ENCODE measurements around the gene KRTAP10-9. TPM values are rescaled to one million over a fixed set of nuclear protein-coding genes. Genes with fewer than 3 reads are reported as not detected.

The KRTAP10-9 gene
- total and polyA plus RNA-seq, 2 of the 8 experiments (the other 6 are each of a cell fraction or from before 2014, with no cell fraction given), result not detected

DNA sequence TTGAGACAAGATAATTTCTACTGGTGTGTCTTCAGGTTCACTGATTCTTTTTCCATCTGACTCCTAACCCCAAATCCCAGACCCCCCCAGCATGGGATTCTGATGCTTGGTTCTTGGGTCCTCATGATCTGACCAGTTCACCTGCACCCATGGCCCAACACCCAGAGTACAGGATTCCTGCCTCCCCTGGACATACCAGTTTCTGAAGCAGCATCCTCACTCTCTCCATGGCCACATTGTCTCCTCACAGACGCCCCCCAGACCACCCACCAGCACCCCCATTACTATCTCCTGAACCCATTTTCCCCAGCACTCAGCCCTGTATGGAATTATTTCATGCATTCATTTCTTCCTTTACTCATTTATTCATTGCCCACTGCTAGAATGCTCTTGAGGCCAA lies 30.0 kb downstream of the KRTAP10-9 start:
- Histone ChIP-seq H3K4me3 (ENCODE audit: extremely low read depth in 1 of 4, insufficient read depth in 2 of 4, low read depth in 3 of 4, low read length in 4 of 4) (no peak overlapping the region), H3K4me2 (ENCODE audit: insufficient read depth in 1 of 2, low read depth in 2 of 2, low read length in 2 of 2) (no peak overlapping the region), H3K18ac (ENCODE audit: extremely low read depth, low read length) (no peak overlapping the region), H3K4me1 (replicated peaks in 1 of 4; ENCODE audit: control insufficient read depth in 3 of 4, insufficient read depth in 4 of 4, low read length in 3 of 4) (peaks cover 0 to 9% (median 3%) of the 10 kb centered on the region in 4 experiments; a peak in 5 of 7 replicates), H3K23ac (ENCODE audit: insufficient read length) (no peak overlapping the region), H3K23me2 (ENCODE audit: low read depth, low read length) (no peaks in the 10 kb centered on the region), H3K14ac (ENCODE audit: insufficient read length) (no peak overlapping the region), H4K91ac (replicated peaks; ENCODE audit: insufficient read length, low read length) (no peak overlapping the region), H4K5ac (ENCODE audit: insufficient read length, low read depth, low read length) (no peak overlapping the region), H3K56ac (replicated peaks; ENCODE audit: insufficient read length, low read depth, low read length) (no peak overlapping the region), H2BK20ac (ENCODE audit: low read length) (no peak overlapping the region), H3K79me2 (ENCODE audit: control insufficient read depth in 1 of 2, insufficient read depth in 2 of 2, low read length in 2 of 2) (no peaks in the 10 kb centered on the region), H3K27me3 (replicated peaks in 1 of 4; ENCODE audit: control insufficient read depth in 3 of 4, extremely low read depth in 1 of 4, insufficient read depth in 3 of 4, low read length in 3 of 4) (peaks cover 0 to 2% (median 0%) of the 10 kb centered on the region in 4 experiments; a peak in 1 of 7 replicates), H3K79me1 (ENCODE audit: low read depth, low read length) (no peaks in the 10 kb centered on the region), H2AFZ (ENCODE audit: low read length) (no peak overlapping the region), H3K9me3 (ENCODE audit: insufficient read depth in 2 of 2, low read depth in 1 of 2, low read length in 1 of 2) (peaks cover 0 to 4% of the 10 kb centered on the region in 2 experiments; a peak in 2 of 4 replicates), H4K20me1 (replicated peaks in 1 of 2; ENCODE audit: control insufficient read depth in 1 of 2, insufficient read depth in 2 of 2, low read length in 2 of 2) (no peaks in the 10 kb centered on the region), H2BK5ac (ENCODE audit: low read depth, low read length) (no peak overlapping the region), H3K36me3 (ENCODE audit: control insufficient read depth in 2 of 4, insufficient read depth in 4 of 4, low read length in 3 of 4) (no peaks in the 10 kb centered on the region), H3K27ac (ENCODE audit: low read depth, low read length) (no peak overlapping the region), H3K9ac (replicated peaks in 1 of 4; ENCODE audit: extremely low read depth in 1 of 4, low read depth in 3 of 4, low read length in 3 of 4) (no peak overlapping the region), H4K8ac (ENCODE audit: extremely low read depth, insufficient read depth, low read length) (no peak overlapping the region), H2BK12ac (ENCODE audit: low read depth, low read length) (no peak overlapping the region), H3K4ac (replicated peaks; ENCODE audit: insufficient read length, low read depth, low read length) (no peak overlapping the region), H2AK5ac (ENCODE audit: low read depth, low read length) (no peak overlapping the region), H2BK120ac (replicated peaks; ENCODE audit: low read depth, low read length) (no peak overlapping the region), H2BK15ac (ENCODE audit: low read length) (no peak overlapping the region)
- WGBS, 2 experiments (ENCODE audit: extremely low coverage in 1 of 2, insufficient coverage in 1 of 2, insufficient read length in 1 of 2, insufficient replicate concordance in 2 of 2, low coverage in 1 of 2, low lambda C conversion rate in 2 of 2, missing lambda C conversion rate in 1 of 2), result 78% methylated on average over 1 of the region's 1 CpG; no CpG with 5 or more reads in 1 of the 2 experiments
- ChIA-PET POLR2A (ENCODE audit: partially characterized antibody) (no interaction called here), CTCF (ENCODE audit: partially characterized antibody) (no interaction called here)
- FAIRE-seq (no peak), DNase-seq (ENCODE audit: low read depth in 1 of 2, low spot score in 2 of 2) (no peak)
- TF ChIP-seq ASH2L (IDR thresholded peaks at IDR 0.05; ENCODE audit: low read length) (no peak), MAFK (IDR thresholded peaks at IDR 0.05; ENCODE audit: low read depth, low read length) (no peak), KDM1A (IDR thresholded peaks at IDR 0.05; ENCODE audit: borderline replicate concordance, low read length) (no peak), CREB1 (IDR thresholded peaks at IDR 0.05) (no peak), ZNF274 (IDR thresholded peaks at IDR 0.05; ENCODE audit: borderline replicate concordance, extremely low read depth, low read length) (no peak), CHD2 (IDR thresholded peaks at IDR 0.05; ENCODE audit: low read length) (no peak), SAP30 (IDR thresholded peaks at IDR 0.05; ENCODE audit: insufficient read depth, insufficient replicate concordance, low read length) (no peak), EZH2 (IDR thresholded peaks at IDR 0.05; ENCODE audit: low read depth, low read length, severe bottlenecking) (no peak), GTF2F1 (IDR thresholded peaks at IDR 0.05; ENCODE audit: borderline replicate concordance, low read depth, low read length) (no peak), TEAD4 (IDR thresholded peaks at IDR 0.05; ENCODE audit: low read depth, low read length) (no peak), JUN (IDR thresholded peaks at IDR 0.05; ENCODE audit: low read depth, low read length) (no peak), SIRT6 (IDR thresholded peaks at IDR 0.05; ENCODE audit: low read length) (no peak)
- TF ChIP-seq, protein P1, sequence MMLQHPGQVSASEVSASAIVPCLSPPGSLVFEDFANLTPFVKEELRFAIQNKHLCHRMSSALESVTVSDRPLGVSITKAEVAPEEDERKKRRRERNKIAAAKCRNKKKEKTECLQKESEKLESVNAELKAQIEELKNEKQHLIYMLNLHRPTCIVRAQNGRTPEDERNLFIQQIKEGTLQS (IDR thresholded peaks at IDR 0.05; ENCODE audit: insufficient read depth, low read depth, low read length), result no peak
- TF ChIP-seq, protein P2, sequence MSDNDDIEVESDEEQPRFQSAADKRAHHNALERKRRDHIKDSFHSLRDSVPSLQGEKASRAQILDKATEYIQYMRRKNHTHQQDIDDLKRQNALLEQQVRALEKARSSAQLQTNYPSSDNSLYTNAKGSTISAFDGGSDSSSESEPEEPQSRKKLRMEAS (IDR thresholded peaks at IDR 0.05), result no peak

All from H1 (cell line).